Stimulated activated CD4-positive, alpha-beta T cell treated with anti-CD3 and anti-CD28 coated beads, Interleukin-12 subunit alpha, Interleukin-12 subunit beta, amount 100 ng/mL, for 4 hours (primary cell): ENCODE data around the gene C17orf114.
A peak's percentile ranks its signal among the peaks of the same experiment; 100 is the strongest.
"Not testable (repeated sequence)": the region's sequence is repeated elsewhere in the genome, so short reads cannot be mapped to it uniquely, and the experiment has no call there.

Experiments
- DNase-seq: peaks from one replicate; pipeline ENCODE4 v3.0.0-alpha.2; 2020

C17orf114 gene

DNA sequence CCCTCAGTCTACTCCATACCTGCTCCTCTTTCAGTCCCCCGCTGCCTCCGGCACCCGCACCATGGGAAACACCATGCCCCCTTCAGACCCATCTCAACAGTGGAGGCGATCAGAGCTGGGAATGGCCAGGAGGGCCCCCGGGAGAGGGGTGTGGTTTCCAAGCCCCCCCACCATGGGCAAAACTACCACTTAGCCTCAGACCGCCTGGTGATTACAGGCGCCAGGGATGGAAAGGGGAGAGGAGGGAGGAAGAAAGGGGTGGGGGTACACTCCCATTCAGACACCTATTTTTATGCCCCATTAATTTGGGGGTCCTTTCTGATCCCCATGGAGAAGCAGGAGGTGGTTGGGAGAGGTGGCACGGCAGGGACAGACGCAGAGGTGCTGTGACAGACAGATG, at the start of gene C17orf114:
TSS of gene C17orf114 (minus strand) at position 101 of the 400 bp plus-strand sequence.
- DNase-seq, result no peak

DNA sequence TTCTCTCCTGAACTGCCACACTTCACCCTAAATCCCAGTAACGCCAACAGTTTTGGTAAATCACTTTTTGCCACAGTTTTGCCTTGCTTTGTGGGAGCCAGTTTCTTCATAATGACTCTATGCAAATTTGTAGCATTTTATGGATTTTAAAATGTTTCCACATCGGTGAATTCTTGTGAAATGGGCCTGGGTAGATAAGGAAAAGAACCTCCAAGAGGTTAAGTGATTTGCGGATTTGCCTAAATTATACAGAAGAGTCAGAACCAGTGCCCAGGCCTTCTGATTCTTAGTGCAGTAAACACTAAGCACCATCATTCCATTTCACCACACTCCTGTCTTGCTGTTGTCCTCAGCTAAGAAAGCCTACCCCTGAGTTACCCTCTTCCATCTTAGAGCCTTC, 49.0 kb upstream of the C17orf114 start:
- DNase-seq, result no peak

DNA sequence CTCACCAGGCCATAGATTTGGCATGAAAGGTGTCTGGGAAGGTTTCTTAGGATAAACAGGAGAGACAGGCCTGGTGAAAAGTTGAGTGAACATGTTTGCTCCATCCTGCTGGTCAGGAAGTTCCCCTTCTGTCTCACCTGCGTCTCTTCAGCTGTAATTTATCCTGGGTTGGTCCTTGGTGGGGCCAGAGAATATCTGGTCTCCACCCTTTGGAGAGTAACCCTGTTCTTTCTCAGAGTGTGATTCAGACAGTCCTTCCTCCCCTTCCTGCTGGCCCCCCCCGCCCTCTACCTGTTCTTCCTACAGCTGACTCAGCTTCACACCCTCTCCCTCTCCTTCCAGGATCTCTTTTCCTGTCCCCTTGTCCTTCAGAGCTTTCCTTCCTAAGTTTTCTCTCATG, 48.1 kb upstream of the C17orf114 start:
- no peak for DNase-seq

DNA sequence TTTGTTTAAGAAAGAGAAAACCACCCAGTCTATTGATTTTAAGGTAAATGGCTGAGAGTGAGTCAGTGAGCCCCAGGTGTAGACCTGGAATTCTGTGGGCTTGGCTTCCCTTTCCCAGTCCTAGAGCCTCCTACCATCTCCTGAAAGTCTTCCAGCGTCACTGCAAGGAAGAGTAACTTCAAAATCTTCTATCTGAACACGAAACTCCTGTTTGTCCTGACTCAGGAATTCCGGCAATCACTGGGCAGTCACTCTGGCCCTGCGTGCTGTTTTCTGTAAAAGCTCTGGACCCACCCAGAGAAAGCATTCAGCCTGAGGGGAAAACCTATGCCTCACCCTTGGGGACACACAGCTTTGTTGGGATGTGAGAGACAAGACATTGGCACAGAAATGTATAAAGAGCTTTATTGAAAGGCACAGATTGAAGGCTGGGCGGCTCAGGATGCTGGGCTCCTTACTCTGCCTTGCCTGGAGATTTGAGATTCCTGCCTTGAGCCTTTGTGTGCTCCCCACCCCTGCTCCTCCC, 46.9 kb upstream of the C17orf114 start:
- no peak for DNase-seq

DNA sequence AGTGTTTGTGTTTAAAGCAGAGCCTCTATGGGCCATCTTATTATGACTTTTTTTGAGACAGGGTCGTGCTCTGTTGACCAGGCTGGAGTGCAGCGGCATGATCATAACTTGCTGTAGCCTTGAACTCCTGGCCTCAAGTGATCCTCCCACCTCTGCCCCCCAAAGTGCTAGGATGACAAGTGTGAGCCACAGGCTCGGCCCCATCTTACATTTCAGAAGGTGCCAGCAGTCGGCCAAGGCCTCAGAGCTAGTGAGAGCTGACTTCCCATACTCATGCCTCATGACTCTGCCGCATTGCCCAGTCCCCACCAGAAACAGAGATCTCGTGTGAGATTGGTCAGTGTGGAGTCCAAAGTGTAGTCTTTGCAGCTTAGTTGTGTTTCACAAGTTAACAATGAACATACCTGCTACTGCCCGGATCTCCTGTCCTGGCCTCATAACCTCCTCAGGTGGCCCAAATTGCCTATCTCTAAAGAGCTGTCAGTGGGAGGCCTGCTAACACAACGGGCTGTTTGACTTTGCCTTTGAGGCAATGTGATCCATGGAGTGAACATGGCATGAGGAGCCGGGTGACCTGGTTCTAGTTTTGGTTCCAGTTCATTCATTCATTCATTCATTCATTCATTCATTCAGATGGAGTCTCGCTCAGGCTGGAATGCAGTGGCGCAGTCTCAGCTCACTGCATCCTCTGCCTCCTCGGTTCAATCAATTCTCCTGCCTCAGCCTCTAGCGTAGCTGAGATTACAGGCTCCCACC, 44.7 kb upstream of the C17orf114 start:
- no peak for DNase-seq

DNA sequence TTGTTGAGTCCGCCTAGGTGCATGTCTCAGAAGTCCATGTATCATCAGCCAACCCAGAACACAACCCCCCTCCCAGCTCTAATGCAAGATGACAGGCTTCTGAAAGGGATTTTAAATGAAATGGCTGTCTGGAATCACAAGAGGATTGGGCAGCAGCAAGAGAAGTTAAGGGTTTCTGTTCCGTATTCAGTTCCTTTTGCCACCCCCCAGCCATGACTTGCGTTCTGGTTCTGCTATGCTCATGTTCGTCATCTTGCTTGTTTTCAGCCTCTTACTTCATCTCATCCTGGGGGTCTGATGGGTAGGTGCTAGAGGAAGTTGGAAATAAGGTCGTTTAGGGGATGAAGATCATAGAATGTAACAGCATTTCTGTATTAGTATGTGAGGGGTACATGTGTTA, 43.0 kb upstream of the C17orf114 start:
- DNase-seq, result no peak

GRCh38 chr17:4843321-4844000, 41.3 kb upstream of the C17orf114 start:
- no peak for DNase-seq

DNA sequence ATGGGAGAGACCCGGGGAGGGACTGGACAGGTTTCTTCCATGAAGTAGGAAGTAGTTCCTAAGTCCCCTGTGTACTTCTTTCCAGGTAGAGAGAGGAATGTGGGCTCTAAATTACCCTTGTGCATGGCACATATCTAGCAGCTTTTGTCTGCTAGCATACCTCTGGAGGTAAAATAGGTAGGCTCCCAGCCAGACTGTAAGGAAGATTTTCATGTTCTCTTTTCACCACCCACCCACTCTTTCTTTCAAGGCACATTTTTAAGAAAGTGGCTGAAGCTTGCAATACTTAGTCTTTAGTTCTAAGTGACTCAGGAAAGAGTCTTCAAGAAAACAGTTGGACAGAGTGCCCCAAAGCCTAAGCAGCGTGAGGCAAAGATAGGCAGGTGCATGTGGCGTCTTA, 40.2 kb upstream of the C17orf114 start:
- no peak for DNase-seq

GRCh38 chr17:4840893-4841242, 38.7 kb upstream of the C17orf114 start:
- peak; percentile 7 for DNase-seq

- DNase-seq, result no peak
Measured at GRCh38 chr17:4839965-4840892, 38.1 kb upstream of the C17orf114 start.

DNA sequence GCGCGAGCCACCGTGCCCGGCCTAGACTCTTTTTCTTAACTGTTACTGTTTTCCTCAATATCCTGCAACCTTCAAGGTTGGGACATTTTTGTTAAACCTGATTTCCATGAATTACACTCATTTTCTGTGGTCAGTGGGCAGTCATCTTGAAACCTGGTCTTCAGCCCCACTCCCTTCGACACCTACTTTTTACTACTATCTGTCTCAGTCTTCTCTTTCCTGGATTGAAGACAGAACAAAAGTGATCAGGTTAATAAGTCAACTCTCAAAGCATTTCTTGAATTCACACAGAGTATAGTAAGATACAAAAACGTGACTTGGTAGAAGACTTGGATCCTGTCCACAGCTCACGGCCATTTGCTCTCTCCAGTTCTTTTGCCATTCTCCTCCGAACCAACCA, 37.1 kb upstream of the C17orf114 start:
- DNase-seq, result no peak

DNA sequence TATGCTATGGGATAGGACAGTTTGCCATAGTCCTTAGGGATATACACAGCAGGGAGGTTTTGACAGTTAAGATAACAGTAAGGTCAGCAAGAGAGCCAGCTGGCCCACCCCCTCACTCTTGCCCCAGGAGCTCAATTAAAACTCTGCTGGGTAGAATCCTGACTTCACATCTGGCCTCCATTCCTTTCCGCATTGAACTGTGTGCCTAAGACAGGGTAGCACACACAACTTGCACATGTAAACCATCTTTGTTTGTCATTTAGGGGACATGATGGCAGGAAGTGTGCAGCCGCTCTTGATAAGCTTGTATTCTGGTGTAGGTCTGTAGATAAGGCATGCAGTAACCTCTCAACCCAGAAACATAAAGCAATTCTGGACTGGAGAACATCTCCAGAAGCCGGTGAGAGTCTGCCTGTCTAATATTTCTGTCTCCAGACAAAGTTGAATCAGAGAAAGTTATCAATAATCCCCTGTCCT, 36.2 kb upstream of the C17orf114 start:
- DNase-seq, result no peak

DNA sequence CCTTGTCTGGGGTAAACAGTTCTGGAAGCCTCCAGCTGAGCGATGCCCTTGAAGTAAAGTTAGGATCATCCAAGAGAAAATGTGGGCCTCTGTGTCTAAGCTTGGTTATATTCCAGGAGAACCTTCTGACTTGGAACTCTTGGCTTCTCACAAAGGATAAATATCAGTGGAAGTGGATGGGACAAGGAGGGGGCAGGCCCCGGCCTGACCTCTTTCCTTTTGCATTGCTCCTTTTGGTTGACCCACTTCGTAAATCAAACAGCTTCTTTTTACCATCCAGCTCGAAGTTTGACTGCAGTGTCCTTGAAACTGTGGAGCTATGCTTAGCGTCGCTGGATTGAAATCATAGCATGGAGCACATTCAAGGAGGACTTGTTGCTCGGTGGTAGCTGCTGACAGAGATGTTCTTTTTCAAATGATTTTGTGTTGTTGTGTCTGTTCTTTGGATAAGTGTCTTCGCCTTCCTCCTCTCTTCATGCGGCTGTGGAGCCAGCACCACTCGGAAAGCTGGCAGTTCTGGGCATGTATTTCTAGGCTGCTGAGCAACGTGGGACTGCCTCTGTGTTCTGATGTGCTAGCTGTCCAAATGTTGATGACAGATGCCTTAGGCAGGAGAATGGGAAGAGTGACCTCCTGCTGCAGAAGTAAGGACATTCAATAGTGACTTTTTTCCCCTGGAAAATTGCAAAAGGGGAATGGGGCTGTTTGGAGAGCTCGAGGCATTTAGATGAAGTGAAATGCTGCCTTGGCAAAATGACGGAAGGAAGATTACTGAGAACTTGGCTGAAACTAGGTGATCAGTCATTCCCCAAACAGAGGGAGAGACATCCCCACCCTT, 35.6 kb upstream of the C17orf114 start:
- DNase-seq, result no peak

DNA sequence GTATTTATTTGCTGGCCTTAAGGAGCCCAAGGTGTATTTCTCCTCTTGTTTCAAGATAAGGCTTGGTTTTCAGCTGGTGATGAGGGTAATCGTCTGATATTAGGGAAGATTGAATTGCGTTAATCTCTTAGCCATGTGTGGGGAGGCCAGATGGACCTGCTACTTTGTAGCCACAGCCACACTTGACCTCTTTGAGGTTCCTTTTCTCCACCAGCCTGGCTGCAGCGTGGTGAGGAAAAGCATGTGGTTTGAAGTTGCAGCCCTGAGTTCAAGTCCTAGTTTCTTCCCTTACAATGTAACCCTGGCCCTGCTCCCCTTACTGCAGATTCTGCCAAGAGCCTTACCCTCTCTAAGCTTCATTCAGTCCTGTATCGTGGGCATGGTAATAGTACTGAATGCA, 34.1 kb upstream of the C17orf114 start:
- no peak for DNase-seq

GRCh38 chr17:4834681-4835020, 32.5 kb upstream of the C17orf114 start:
- no peak for DNase-seq

GRCh38 chr17:4833941-4834680, 32.0 kb upstream of the C17orf114 start:
- DNase-seq, result peak; percentile 2

GRCh38 chr17:4833178-4833940, 31.2 kb upstream of the C17orf114 start, which contains the start of gene MINK1:
Gene MINK1 (plus strand): TSS chr17:4833340. CDS start chr17:4833584, 244 bp downstream.
- DNase-seq, result peak; percentile 83

DNA sequence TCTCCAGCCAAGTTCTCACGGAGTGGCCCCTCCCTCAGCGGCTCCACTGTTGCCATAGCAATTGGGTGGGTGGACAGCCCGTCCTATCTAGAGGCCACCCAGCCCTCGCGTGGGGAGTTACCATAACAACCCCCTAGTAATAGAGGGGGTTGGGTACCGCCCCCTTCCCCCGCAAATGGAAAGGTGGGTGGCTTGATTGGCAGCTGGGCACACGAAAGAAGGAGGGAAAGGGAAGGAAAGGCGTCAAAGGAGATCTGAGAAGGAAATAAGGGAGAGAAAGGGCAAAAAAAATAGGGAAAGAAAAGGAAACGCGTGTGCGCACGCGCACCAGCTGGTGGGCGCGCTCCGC, 30.7 kb upstream of the C17orf114 start:
- DNase-seq, result not testable (repeated sequence)

- no peak for DNase-seq
Measured at GRCh38 chr17:4827399-4827798, 25.3 kb upstream of the C17orf114 start.

DNA sequence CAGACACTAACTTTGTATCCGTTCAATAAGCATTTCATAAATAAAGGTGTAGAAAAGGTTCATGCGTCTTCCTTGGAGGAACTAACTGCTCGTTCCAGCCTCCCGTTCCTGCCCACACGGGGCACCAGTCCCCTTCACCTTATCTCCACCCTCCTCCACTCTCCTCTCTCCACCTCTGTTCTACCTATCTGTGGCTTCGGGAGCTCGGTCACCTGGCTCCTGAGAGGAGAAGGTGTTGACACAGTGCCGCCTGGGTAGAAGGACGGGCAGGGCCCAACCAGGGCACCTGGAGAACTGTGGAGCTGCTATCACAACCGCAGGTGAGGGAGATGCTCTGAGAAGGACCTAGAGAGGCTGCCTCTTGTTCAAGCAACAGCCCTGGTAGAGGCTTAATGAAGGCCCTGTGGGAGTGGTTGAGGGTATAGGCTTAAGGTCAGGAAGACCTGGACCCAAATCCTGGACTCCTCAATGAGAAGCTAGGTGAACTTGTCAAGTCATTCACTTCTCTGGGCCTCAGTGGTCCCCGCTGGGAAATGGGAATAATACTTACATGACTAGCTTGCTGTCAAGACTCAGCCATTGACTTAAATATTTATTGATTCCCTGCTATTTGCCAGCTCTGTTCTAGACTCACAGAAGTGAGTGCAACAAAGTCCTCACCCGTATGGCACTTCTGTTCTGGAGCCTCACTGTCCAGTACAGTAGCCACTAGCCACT, 21.4 kb upstream of the C17orf114 start:
- no peak for DNase-seq
